Measurements from ENCODE around the gene HDGFL3. TPM values are rescaled to one million over a fixed set of nuclear protein-coding genes. Genes with fewer than 3 reads are reported as not detected.

Gene HDGFL3
- total and polyA plus RNA-seq, 9 donors: 24.7 to 67.6 (median 52.6) TPM

- DNase-seq: no peak
- no peaks in the 10 kb centered on the region for H3K27me3 ChIP-seq
- H3K9me3 ChIP-seq: no peaks in the 10 kb centered on the region
- H3K36me3 ChIP-seq: no peaks in the 10 kb centered on the region
- TF ChIP-seq POLR2A (IDR thresholded peaks at IDR 0.05): no peak
- no peak for TF ChIP-seq EP300 (IDR thresholded peaks at IDR 0.05)
- TF ChIP-seq CTCF (IDR thresholded peaks at IDR 0.05): no peak
- intact Hi-C loops (cut with DNase I): no loop called here
- H3K4me3 ChIP-seq: no peak overlapping the region
- 81 to 85% (median 81%) methylated on average over 2 of the region's 2 CpGs for WGBS, 3 donors
- peaks cover 9% of the 10 kb centered on the region for H3K4me1 ChIP-seq (ENCODE audit: insufficient read depth)
- no peak overlapping the region for H3K27ac ChIP-seq
Measured at GRCh38 chr15:83194528-83194927, 13.1 kb downstream of the HDGFL3 start.

- intact Hi-C loops (cut with DNase I): loop anchor here in 1 of 4 donors (1.0 kb wide), 1 partner anchor 43 kb away; no protein-coding TSS in a partner anchor
- WGBS, 3 donors: 97 to 100% (median 98%) methylated on average over 2 of the region's 2 CpGs
- H3K36me3 ChIP-seq: no peaks in the 10 kb centered on the region
- H3K9me3 ChIP-seq: no peaks in the 10 kb centered on the region
- TF ChIP-seq CTCF (IDR thresholded peaks at IDR 0.05): no peak
- TF ChIP-seq EP300 (IDR thresholded peaks at IDR 0.05): no peak
- TF ChIP-seq POLR2A (IDR thresholded peaks at IDR 0.05): no peak
- no peaks in the 10 kb centered on the region for H3K27me3 ChIP-seq
- no peak overlapping the region for H3K27ac ChIP-seq
- no peak overlapping the region for H3K4me3 ChIP-seq
- peaks cover 8% of the 10 kb centered on the region for H3K4me1 ChIP-seq (ENCODE audit: insufficient read depth)
- no peak for DNase-seq
Measured at GRCh38 chr15:83193721-83194120, 13.9 kb downstream of the HDGFL3 start.

- no peaks in the 10 kb centered on the region for H3K27me3 ChIP-seq
- WGBS, 3 donors: 92 to 97% (median 96%) methylated on average over 2 of the region's 2 CpGs
- H3K9me3 ChIP-seq: no peaks in the 10 kb centered on the region
- DNase-seq: no peak
- intact Hi-C loops (cut with DNase I): loop anchor here in 1 of 4 donors (1.0 kb wide), 1 partner anchor 42 kb away; no protein-coding TSS in a partner anchor
- no peaks in the 10 kb centered on the region for H3K36me3 ChIP-seq
- peaks cover 5% of the 10 kb centered on the region for H3K4me1 ChIP-seq (ENCODE audit: insufficient read depth)
- H3K4me3 ChIP-seq: no peak overlapping the region
- H3K27ac ChIP-seq: no peak overlapping the region
- TF ChIP-seq CTCF (IDR thresholded peaks at IDR 0.05): no peak
- TF ChIP-seq POLR2A (IDR thresholded peaks at IDR 0.05): no peak
- TF ChIP-seq EP300 (IDR thresholded peaks at IDR 0.05): no peak
Measured at GRCh38 chr15:83192742-83193141, 14.9 kb downstream of the HDGFL3 start.

DNA sequence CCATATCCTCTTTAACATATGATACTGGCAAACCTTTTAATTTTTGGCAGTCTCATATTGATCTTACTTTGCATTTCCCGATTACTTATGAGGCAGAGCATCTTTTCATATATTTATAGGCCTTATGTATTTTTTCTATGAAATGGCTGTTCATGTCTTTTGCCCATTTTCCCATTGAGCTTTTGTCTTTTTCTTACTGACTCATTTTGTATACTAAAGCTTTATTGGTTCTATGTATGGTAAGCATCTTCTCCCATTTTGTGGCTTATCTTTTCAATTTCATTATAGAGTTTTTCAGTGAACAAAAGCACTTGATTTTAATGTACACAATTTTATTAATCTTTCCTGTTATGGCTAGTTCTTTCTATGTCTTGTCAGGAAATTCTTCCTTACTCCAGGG, 17.2 kb downstream of the HDGFL3 start:
- no peaks in the 10 kb centered on the region for H3K36me3 ChIP-seq
- no peak for DNase-seq
- 96 to 97% (median 96%) methylated on average over 1 of the region's 1 CpG for WGBS, 3 donors
- H3K4me1 ChIP-seq (ENCODE audit: insufficient read depth): peaks cover 1% of the 10 kb centered on the region
- H3K4me3 ChIP-seq: no peak overlapping the region
- H3K27ac ChIP-seq: no peak overlapping the region
- intact Hi-C loops (cut with DNase I): no loop called here
- no peaks in the 10 kb centered on the region for H3K9me3 ChIP-seq
- H3K27me3 ChIP-seq: no peaks in the 10 kb centered on the region
- TF ChIP-seq CTCF (IDR thresholded peaks at IDR 0.05): no peak
- no peak for TF ChIP-seq EP300 (IDR thresholded peaks at IDR 0.05)
- TF ChIP-seq POLR2A (IDR thresholded peaks at IDR 0.05): no peak

Data from ovary (tissue), 9 donors.